Neural cell (in vitro differentiated cells): ENCODE results near the gene PDCD4.

Source experiments
- CTCF ChIP-seq: fragments of 450-650 bp; IDR thresholded peaks from 2 replicates; pipeline ENCODE4 v1.5.1; 2014; ENCODE audit warnings: antibody characterized with exemption, mild to moderate bottlenecking, moderate library complexity; ENCODE audit not compliant: poor library complexity, severe bottlenecking
- EP300 ChIP-seq: fragments of 450-650 bp; conservative IDR thresholded peaks from 2 replicates; pipeline ENCODE4 v1.6.1; 2014; ENCODE audit warnings: antibody characterized with exemption, mild to moderate bottlenecking, moderate library complexity; ENCODE audit not compliant: poor library complexity, severe bottlenecking
- EZH2 ChIP-seq: fragments of 200-600, 300-800 bp; shearing (Covaris generic), sonication (generic); IDR thresholded peaks from 2 replicates; pipeline ENCODE4 v1.6.1; 2014; ENCODE audit warnings: antibody characterized with exemption, low read length, borderline replicate concordance, mild to moderate bottlenecking; ENCODE audit not compliant: insufficient read depth, poor library complexity, severe bottlenecking
- MXI1 ChIP-seq: fragments of 450-650 bp; conservative IDR thresholded peaks from 2 replicates; pipeline ENCODE4 v1.6.1; 2014; ENCODE audit warnings: antibody characterized with exemption, mild to moderate bottlenecking; ENCODE audit not compliant: poor library complexity, severe bottlenecking
- POLR2AphosphoS5 ChIP-seq: IDR thresholded peaks from 2 replicates; pipeline ENCODE4 v1.6.1; 2012
- RAD21 ChIP-seq: fragments of 450-650 bp; conservative IDR thresholded peaks from 2 replicates; pipeline ENCODE4 v1.6.1; 2014; ENCODE audit warnings: antibody characterized with exemption, mild to moderate bottlenecking, moderate library complexity
- SMC3 ChIP-seq: fragments of 450-650 bp; conservative IDR thresholded peaks from 2 replicates; pipeline ENCODE4 v1.6.1; 2014; ENCODE audit warnings: antibody characterized with exemption, mild to moderate bottlenecking, moderate library complexity; ENCODE audit not compliant: poor library complexity

GRCh38 chr10:110915035-110915434, 43.3 kb downstream of the PDCD4 start:
- no peak for TF ChIP-seq CTCF
- no peak for TF ChIP-seq MXI1
- TF ChIP-seq RAD21, result no peak
- TF ChIP-seq EP300, result no peak
- TF ChIP-seq EZH2, result no peak
- no peak for TF ChIP-seq POLR2AphosphoS5
- TF ChIP-seq SMC3, result no peak
